Measurements from ENCODE around the gene ARV1.

ARV1 gene

GRCh38 chr1:231049121-231049979 is 70.5 kb downstream of the ARV1 start:
- peaks cover 18% of the 10 kb centered on the region for H3K9me3 Mint-ChIP-seq

More at GRCh38 chr1:231049121-231049979, 70.5 kb downstream of the ARV1 start:
- Mint-ChIP-seq H3K27ac (no peak overlapping the region), H3K27me3 (ENCODE audit: low read depth, poor library complexity) (peaks cover 83% of the 10 kb centered on the region), H3K4me3 (no peak overlapping the region), H3K36me3 (ENCODE audit: low read depth) (no peaks in the 10 kb centered on the region), H3K4me1 (no peaks in the 10 kb centered on the region)
- no peak for DNase-seq
- TF ChIP-seq CTCF (IDR thresholded peaks at IDR 0.05): no peak

Data from nephron progenitor cell (in vitro differentiated cells).